Measurements from ENCODE around the gene C2CD2. TPM values are rescaled to one million over a fixed set of nuclear protein-coding genes. Genes with fewer than 3 reads are reported as not detected.

Gene C2CD2
- total RNA-seq, 2 donors from 2014 or later, result 10.4 to 25.4 TPM

DNA sequence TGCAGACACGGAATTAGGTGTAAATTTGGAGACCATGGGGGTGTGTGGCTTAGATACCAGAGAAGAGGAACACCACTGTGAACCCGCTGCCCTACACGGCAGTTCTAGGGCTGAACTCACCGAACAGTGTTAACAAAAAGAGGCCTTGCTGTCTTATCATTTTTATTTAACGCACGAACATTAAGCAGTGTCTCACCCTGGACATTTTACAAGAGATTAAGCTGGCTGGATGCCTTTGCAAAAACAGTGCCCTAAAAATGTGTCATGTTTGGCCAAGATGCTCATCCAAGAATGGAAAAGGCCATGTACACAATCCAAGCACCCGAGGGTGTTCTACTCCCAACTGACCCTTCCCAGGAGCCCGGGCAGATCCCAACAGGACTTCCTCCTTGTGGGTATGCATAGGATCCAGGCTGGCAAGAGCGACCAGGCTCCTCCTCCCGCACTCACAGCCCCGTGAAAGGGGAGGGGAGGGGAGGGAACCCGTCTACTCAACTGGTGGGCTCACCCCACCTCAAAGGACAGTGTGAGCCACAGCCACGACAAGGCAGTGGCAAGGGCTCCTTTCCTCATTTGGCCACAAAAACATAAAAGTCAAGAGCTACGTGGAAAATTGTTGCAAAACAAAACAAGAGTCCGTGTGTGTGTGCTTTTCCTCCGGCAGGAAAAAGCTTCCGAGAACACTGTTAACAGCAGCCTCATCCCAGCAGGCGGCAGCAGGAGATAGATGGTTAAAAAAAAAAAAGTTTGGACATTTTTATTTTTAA is 20.3 kb downstream of the C2CD2 start:
- DNase-seq (no peak), ATAC-seq (peak; percentile 6)
- intact Hi-C loops (cut with DNase I), result no loop called here
- Histone ChIP-seq H3K4me3 (no peak overlapping the region), H3K4me1 (peaks cover 16% of the 10 kb centered on the region), H3K36me3 (replicated peaks in 1 of 2; ENCODE audit: insufficient read depth in 1 of 2, low read depth in 2 of 2) (no peaks in the 10 kb centered on the region), H3K27me3 (no peaks in the 10 kb centered on the region), H3K27ac (peak overlapping the region in 2 of 4 donors; percentile 18 to 19), H3K9me3 (no peaks in the 10 kb centered on the region)
- TF ChIP-seq POLR2A (IDR thresholded peaks at IDR 0.05), result no peak
- TF ChIP-seq, protein P1, sequence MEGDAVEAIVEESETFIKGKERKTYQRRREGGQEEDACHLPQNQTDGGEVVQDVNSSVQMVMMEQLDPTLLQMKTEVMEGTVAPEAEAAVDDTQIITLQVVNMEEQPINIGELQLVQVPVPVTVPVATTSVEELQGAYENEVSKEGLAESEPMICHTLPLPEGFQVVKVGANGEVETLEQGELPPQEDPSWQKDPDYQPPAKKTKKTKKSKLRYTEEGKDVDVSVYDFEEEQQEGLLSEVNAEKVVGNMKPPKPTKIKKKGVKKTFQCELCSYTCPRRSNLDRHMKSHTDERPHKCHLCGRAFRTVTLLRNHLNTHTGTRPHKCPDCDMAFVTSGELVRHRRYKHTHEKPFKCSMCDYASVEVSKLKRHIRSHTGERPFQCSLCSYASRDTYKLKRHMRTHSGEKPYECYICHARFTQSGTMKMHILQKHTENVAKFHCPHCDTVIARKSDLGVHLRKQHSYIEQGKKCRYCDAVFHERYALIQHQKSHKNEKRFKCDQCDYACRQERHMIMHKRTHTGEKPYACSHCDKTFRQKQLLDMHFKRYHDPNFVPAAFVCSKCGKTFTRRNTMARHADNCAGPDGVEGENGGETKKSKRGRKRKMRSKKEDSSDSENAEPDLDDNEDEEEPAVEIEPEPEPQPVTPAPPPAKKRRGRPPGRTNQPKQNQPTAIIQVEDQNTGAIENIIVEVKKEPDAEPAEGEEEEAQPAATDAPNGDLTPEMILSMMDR (IDR thresholded peaks at IDR 0.05), result peak in 2 of 7 experiments; percentile 12 to 21
- 47 to 63% methylated on average over 17 to 18 of the region's 18 CpGs for WGBS, 2 donors

DNA sequence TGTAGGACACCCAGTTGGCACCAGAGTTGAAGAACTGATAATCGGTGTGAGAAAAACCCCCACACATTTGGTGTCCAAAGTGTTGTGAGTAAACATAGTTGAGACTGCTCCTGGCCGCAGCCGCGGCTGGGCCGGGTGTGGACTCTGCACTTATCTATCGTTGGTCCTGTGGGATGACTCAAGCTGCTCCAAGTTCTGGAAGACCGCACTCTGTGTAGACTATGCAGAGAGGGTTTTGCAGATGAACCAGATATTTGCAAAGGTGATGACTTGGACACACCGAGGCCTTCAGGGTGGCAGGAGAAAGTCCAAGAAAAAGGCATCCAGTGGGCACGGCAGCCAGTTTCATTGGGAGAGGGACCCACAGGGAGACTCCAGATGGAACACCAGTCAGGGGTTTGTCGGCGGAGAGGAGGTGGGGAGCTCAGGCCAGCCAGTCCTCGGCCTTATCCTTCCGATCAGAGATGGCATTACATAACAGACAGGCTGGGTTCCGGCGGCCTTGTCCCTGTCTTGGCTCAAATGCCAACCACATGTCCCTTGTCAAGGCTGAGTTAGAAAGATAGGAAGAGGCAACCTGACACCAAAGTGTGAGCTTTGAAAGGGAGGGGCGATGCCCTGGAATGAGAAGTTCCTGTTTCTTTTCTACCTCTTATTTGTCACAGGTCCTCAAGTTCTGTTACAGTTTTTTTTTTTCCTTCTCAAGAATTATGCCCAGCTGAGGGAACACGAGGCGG is 21.1 kb downstream of the C2CD2 start:
- intact Hi-C loops (cut with DNase I), result no loop called here
- H3K27me3 ChIP-seq, result no peaks in the 10 kb centered on the region
- H3K4me1 ChIP-seq, result peaks cover 16% of the 10 kb centered on the region
- DNase-seq (no peak), ATAC-seq (peak; percentile 50)
- peak overlapping the region in 1 of 4 donors; percentile 4 for H3K27ac ChIP-seq
- WGBS, 2 donors, result 33 to 56% methylated on average over 8 to 17 of the region's 18 CpGs
- H3K36me3 ChIP-seq (replicated peaks in 1 of 2; ENCODE audit: insufficient read depth in 1 of 2, low read depth in 2 of 2), result no peaks in the 10 kb centered on the region
- no peaks in the 10 kb centered on the region for H3K9me3 ChIP-seq
- TF ChIP-seq, protein P1 (IDR thresholded peaks at IDR 0.05), result no peak
- no peak for TF ChIP-seq POLR2A (IDR thresholded peaks at IDR 0.05)
- no peak overlapping the region for H3K4me3 ChIP-seq

DNA sequence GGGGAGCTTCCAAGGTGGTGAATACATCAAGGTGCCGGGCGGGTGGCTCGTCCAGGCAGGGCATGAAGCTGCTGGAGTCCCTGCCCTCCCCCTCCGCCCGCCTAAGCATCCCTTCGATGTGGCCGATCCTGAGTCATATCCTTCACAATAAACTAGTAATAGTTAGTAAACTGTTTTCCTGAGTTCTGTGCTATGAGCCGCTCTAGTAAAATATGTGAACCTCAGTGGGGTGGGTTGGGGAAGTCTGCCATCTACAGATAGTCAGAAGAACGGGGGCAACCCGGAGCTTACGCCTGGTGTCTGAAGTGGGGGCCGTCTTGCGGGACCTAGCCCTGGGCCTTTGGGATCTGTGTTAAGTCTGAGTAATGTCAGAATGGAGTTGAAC is 21.6 kb downstream of the C2CD2 start:
- WGBS, 2 donors, result 72 to 86% methylated on average over 13 of the region's 13 CpGs
- TF ChIP-seq, protein P1 (IDR thresholded peaks at IDR 0.05), result no peak
- TF ChIP-seq POLR2A (IDR thresholded peaks at IDR 0.05), result no peak
- Histone ChIP-seq H3K9me3 (no peaks in the 10 kb centered on the region), H3K4me1 (peaks cover 20% of the 10 kb centered on the region), H3K36me3 (replicated peaks in 1 of 2; ENCODE audit: insufficient read depth in 1 of 2, low read depth in 2 of 2) (no peaks in the 10 kb centered on the region), H3K27ac (peak overlapping the region in 1 of 4 donors; percentile 4), H3K4me3 (no peak overlapping the region), H3K27me3 (no peaks in the 10 kb centered on the region)
- DNase-seq, result no peak
- intact Hi-C loops (cut with DNase I), result no loop called here
- no peak for ATAC-seq

DNA sequence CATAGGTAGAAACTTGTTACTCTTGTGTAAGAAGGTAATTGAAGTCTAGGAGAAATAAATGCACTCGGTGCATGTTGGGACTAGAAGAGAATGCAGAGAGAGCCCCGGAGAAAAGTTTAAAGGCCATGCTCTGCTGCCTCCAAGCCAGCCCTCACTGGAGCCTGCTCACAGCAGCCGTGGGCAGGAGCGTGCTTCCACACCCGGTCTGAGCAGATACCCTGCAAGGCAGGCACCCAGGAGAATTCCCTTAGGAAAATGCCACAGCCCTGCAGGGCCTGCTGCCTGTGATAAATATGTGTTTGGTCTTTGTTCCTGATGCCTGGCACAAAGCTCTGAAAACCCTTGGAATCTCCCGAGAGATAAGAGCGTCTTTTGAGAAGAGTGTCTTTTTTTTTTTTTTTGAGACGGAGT is 22.8 kb downstream of the C2CD2 start:
- Histone ChIP-seq H3K4me3 (no peak overlapping the region), H3K4me1 (peaks cover 31% of the 10 kb centered on the region), H3K27me3 (no peaks in the 10 kb centered on the region), H3K27ac (no peak overlapping the region), H3K36me3 (replicated peaks in 1 of 2; ENCODE audit: insufficient read depth in 1 of 2, low read depth in 2 of 2) (no peaks in the 10 kb centered on the region), H3K9me3 (no peaks in the 10 kb centered on the region)
- intact Hi-C loops (cut with DNase I), result no loop called here
- TF ChIP-seq, protein P1 (IDR thresholded peaks at IDR 0.05), result no peak
- TF ChIP-seq POLR2A (IDR thresholded peaks at IDR 0.05), result no peak
- 77 to 81% methylated on average over 8 of the region's 8 CpGs for WGBS, 2 donors
- DNase-seq (no peak), ATAC-seq (no peak)

Measured in body of pancreas (tissue), 4 donors.